ENCODE measurements around the gene SKAP1.

SKAP1 gene

DNA sequence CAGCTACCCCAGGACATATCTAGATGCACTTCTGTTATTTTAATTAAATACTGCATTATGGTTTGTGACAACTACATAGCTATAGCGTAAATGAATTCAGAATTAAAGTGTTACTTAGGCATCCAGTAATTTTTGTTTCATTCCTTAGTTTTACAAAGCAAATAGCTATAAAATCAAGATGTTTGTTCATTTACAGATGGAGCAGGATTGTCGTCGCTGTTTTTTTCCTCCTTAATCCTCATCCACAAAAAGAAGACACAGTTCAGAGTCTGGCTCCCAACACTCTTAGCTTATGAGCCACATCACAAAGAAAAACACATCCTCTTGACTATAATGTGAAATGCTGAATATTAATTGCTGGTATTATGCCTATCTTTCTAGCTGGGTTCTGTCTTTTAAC, 278.8 kb downstream of the SKAP1 start:
- H3K9me3 ChIP-seq (ENCODE audit: insufficient read depth, low read depth, low read length), result no peaks in the 10 kb centered on the region
- peaks cover 31% of the 10 kb centered on the region for H3K4me1 ChIP-seq (ENCODE audit: insufficient read depth, low read length, poor library complexity, severe bottlenecking)
- H2AFZ ChIP-seq (ENCODE audit: low read length), result no peak overlapping the region
- no peak overlapping the region for H3K9ac ChIP-seq (ENCODE audit: low read depth, low read length, poor library complexity, severe bottlenecking)
- H4K20me1 ChIP-seq (ENCODE audit: insufficient read depth, low read length, poor library complexity, severe bottlenecking), result no peaks in the 10 kb centered on the region
- H3F3A ChIP-seq (ENCODE audit: low read depth), result no peaks in the 10 kb centered on the region
- no peaks in the 10 kb centered on the region for H3K79me2 ChIP-seq (ENCODE audit: insufficient read depth, low read length)
- H3K9me2 ChIP-seq (replicated peaks; ENCODE audit: low read depth, low read length), result no peaks in the 10 kb centered on the region
- no peak overlapping the region for H3K4me3 ChIP-seq (ENCODE audit: low read length, poor library complexity, severe bottlenecking)
- H3K36me3 ChIP-seq (ENCODE audit: insufficient read depth, low read length), result no peaks in the 10 kb centered on the region
- TF ChIP-seq, protein P1, sequence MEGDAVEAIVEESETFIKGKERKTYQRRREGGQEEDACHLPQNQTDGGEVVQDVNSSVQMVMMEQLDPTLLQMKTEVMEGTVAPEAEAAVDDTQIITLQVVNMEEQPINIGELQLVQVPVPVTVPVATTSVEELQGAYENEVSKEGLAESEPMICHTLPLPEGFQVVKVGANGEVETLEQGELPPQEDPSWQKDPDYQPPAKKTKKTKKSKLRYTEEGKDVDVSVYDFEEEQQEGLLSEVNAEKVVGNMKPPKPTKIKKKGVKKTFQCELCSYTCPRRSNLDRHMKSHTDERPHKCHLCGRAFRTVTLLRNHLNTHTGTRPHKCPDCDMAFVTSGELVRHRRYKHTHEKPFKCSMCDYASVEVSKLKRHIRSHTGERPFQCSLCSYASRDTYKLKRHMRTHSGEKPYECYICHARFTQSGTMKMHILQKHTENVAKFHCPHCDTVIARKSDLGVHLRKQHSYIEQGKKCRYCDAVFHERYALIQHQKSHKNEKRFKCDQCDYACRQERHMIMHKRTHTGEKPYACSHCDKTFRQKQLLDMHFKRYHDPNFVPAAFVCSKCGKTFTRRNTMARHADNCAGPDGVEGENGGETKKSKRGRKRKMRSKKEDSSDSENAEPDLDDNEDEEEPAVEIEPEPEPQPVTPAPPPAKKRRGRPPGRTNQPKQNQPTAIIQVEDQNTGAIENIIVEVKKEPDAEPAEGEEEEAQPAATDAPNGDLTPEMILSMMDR (conservative IDR thresholded peaks at IDR 0.05; ENCODE audit: low read length), result no peak
- TF ChIP-seq EZH2phosphoT487 (IDR thresholded peaks at IDR 0.05; ENCODE audit: borderline replicate concordance), result no peak
- no peaks in the 10 kb centered on the region for H3K27me3 ChIP-seq (ENCODE audit: insufficient read depth, low read length, poor library complexity, severe bottlenecking)
- H3K4me2 ChIP-seq (ENCODE audit: low read depth, low read length, poor library complexity, severe bottlenecking), result no peak overlapping the region

DNA sequence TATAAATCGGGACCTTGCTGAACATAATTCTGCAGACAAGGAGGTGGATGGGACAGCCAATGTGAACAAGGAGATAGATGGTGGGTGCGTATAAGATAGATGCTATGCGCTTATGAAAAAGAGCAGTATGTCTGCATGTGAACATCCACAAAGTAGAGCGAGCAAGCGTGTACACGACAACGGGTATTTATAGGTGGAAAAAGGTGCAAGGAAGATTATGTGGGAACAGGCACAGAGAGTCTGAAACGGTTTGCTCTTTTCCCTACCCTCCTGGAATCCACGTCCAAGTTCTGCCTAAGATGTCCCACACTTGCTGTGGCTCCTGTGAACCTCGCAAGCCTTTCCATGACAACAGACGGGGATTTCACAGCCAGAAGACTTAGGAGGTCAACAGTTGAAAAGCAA, 279.4 kb downstream of the SKAP1 start:
- Histone ChIP-seq H3K4me3 (ENCODE audit: low read length, poor library complexity, severe bottlenecking) (no peak overlapping the region), H3K27me3 (ENCODE audit: insufficient read depth, low read length, poor library complexity, severe bottlenecking) (no peaks in the 10 kb centered on the region), H3K9me2 (replicated peaks; ENCODE audit: low read depth, low read length) (no peaks in the 10 kb centered on the region), H4K20me1 (ENCODE audit: insufficient read depth, low read length, poor library complexity, severe bottlenecking) (no peaks in the 10 kb centered on the region), H3K9me3 (ENCODE audit: insufficient read depth, low read depth, low read length) (no peaks in the 10 kb centered on the region), H3K79me2 (ENCODE audit: insufficient read depth, low read length) (no peaks in the 10 kb centered on the region), H3K36me3 (ENCODE audit: insufficient read depth, low read length) (no peaks in the 10 kb centered on the region), H3F3A (ENCODE audit: low read depth) (no peaks in the 10 kb centered on the region), H2AFZ (ENCODE audit: low read length) (no peak overlapping the region), H3K4me1 (ENCODE audit: insufficient read depth, low read length, poor library complexity, severe bottlenecking) (peaks cover 27% of the 10 kb centered on the region), H3K4me2 (ENCODE audit: low read depth, low read length, poor library complexity, severe bottlenecking) (no peak overlapping the region), H3K9ac (ENCODE audit: low read depth, low read length, poor library complexity, severe bottlenecking) (no peak overlapping the region)
- TF ChIP-seq EZH2phosphoT487 (IDR thresholded peaks at IDR 0.05; ENCODE audit: borderline replicate concordance), result no peak
- TF ChIP-seq, protein P1 (conservative IDR thresholded peaks at IDR 0.05; ENCODE audit: low read length), result no peak

DNA sequence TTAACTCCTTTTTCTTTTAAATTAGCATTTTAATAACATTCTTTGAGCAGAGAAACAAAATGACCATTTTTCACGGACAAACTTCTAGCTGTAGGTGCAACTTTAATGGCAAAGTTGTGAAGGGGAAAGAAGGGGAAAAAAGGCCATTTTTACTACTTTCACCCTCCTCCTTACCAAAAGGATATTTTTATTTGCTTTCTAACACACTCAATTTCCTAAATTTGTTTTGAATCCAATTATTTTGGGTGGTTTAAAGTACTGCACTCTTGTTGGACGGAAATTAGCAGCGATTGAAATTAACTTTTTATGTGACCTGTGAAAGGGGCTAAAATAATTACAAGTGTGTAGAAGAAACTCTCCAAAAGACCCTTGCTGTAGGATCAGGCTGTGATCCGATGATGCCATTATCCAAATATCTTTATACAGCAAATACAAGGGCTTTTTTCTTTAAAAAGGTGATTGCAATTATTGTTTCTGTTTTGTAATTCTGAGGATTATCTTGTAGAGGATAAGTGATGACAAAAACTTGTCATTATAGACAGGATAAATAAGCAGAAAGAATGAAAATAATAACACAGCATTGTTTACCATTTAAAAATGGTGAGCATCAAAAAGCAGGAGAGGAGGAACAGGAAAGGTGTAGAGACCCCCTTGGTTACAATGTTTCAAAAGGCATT, 280.1 kb downstream of the SKAP1 start:
- Histone ChIP-seq H3K9me3 (ENCODE audit: insufficient read depth, low read depth, low read length) (no peaks in the 10 kb centered on the region), H3K79me2 (ENCODE audit: insufficient read depth, low read length) (no peaks in the 10 kb centered on the region), H2AFZ (ENCODE audit: low read length) (no peak overlapping the region), H3K4me2 (ENCODE audit: low read depth, low read length, poor library complexity, severe bottlenecking) (no peak overlapping the region), H3K36me3 (ENCODE audit: insufficient read depth, low read length) (no peaks in the 10 kb centered on the region), H3F3A (ENCODE audit: low read depth) (no peaks in the 10 kb centered on the region), H3K4me3 (ENCODE audit: low read length, poor library complexity, severe bottlenecking) (no peak overlapping the region), H3K27me3 (ENCODE audit: insufficient read depth, low read length, poor library complexity, severe bottlenecking) (no peaks in the 10 kb centered on the region), H3K9me2 (replicated peaks; ENCODE audit: low read depth, low read length) (no peaks in the 10 kb centered on the region), H3K9ac (ENCODE audit: low read depth, low read length, poor library complexity, severe bottlenecking) (no peak overlapping the region), H3K4me1 (ENCODE audit: insufficient read depth, low read length, poor library complexity, severe bottlenecking) (peaks cover 27% of the 10 kb centered on the region), H4K20me1 (ENCODE audit: insufficient read depth, low read length, poor library complexity, severe bottlenecking) (no peaks in the 10 kb centered on the region)
- no peak for TF ChIP-seq EZH2phosphoT487 (IDR thresholded peaks at IDR 0.05; ENCODE audit: borderline replicate concordance)
- TF ChIP-seq, protein P1 (conservative IDR thresholded peaks at IDR 0.05; ENCODE audit: low read length), result no peak
